SU-DHL-6 (cell line): ENCODE measurements around the gene RAPGEF6.

Source experiments
- EZH2phosphoT487 ChIP-seq: fragments of 200-600 bp; sonication (generic), shearing (Covaris generic); conservative IDR thresholded peaks from 2 replicates; pipeline ENCODE4 v1.6.1; 2018; ENCODE audit warnings: mild to moderate bottlenecking, antibody characterized with exemption, low read length, moderate library complexity, mixed read lengths
- TF ChIP-seq, protein P1 (sequence below): fragments of 200-600 bp; sonication (generic); IDR thresholded peaks from one replicate; pipeline ENCODE4 v1.5.1; 2017; ENCODE audit warnings: antibody characterized with exemption, mild to moderate bottlenecking, low read length, moderate library complexity; ENCODE audit not compliant: insufficient read depth, poor library complexity, severe bottlenecking

DNA sequence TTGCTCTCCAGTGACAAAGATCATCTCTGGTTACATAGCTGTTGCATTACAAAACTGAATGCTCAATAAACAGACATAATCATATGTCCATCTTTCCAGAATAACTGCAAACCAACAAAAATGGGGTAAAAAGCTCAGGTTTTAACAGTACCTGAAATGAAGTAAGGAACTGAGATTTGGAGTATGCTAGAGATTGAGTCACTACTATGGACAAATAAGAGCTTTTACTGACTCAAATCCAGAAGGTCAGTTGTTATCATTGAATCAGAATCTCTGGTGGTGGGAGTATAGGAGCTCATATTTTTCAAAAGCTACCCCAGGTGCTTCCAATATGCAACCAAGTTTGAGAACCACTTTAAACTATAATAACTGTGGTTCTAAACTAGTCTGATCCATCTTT is 4.1 kb upstream of the RAPGEF6 start:
- TF ChIP-seq EZH2phosphoT487 = no peak
- TF ChIP-seq, protein P1, sequence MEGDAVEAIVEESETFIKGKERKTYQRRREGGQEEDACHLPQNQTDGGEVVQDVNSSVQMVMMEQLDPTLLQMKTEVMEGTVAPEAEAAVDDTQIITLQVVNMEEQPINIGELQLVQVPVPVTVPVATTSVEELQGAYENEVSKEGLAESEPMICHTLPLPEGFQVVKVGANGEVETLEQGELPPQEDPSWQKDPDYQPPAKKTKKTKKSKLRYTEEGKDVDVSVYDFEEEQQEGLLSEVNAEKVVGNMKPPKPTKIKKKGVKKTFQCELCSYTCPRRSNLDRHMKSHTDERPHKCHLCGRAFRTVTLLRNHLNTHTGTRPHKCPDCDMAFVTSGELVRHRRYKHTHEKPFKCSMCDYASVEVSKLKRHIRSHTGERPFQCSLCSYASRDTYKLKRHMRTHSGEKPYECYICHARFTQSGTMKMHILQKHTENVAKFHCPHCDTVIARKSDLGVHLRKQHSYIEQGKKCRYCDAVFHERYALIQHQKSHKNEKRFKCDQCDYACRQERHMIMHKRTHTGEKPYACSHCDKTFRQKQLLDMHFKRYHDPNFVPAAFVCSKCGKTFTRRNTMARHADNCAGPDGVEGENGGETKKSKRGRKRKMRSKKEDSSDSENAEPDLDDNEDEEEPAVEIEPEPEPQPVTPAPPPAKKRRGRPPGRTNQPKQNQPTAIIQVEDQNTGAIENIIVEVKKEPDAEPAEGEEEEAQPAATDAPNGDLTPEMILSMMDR = no peak
